8988T (cell line): Measurements from ENCODE around the gene TST.

Experiments used
- DNase-seq: peaks from one replicate; pipeline ENCODE4 v3.0.0; 2011

Gene TST

GRCh38 chr22:37053310-37054055, 34.2 kb upstream of the TST start:
- DNase-seq: no peak

GRCh38 chr22:37052386-37053309, 33.4 kb upstream of the TST start:
- no peak for DNase-seq

- peak; percentile 95 for DNase-seq
These were observed 32.4 kb upstream of the TST start, which contains the start of gene KCTD17 for GRCh38 chr22:37051391-37052385. Gene KCTD17, plus strand, starts transcription at chr22:37051742. Its CDS starts 19 bp downstream, at chr22:37051761.

- DNase-seq: no peak
These were observed 31.7 kb upstream of the TST start for GRCh38 chr22:37050913-37051312.

GRCh38 chr22:37049224-37049623, 30.0 kb upstream of the TST start:
- no peak for DNase-seq

GRCh38 chr22:37048133-37048532, 28.9 kb upstream of the TST start:
- no peak for DNase-seq

GRCh38 chr22:37047006-37047405, 27.8 kb upstream of the TST start:
- DNase-seq: no peak

- DNase-seq: no peak
These were observed 27.3 kb upstream of the TST start for GRCh38 chr22:37046589-37046988.

GRCh38 chr22:37045958-37046357, 26.7 kb upstream of the TST start:
- DNase-seq: no peak

GRCh38 chr22:37044634-37045625, 25.7 kb upstream of the TST start:
- DNase-seq: no peak

GRCh38 chr22:37043828-37044538, 24.7 kb upstream of the TST start:
- peak; percentile 88 for DNase-seq

GRCh38 chr22:37043209-37043827, 24.1 kb upstream of the TST start:
- DNase-seq: no peak

GRCh38 chr22:37039466-37039865, 20.2 kb upstream of the TST start:
- no peak for DNase-seq

- no peak for DNase-seq
These were observed 18.4 kb upstream of the TST start for GRCh38 chr22:37037669-37038068.

- DNase-seq: no peak
These were observed 17.6 kb upstream of the TST start for GRCh38 chr22:37036655-37037377.

- DNase-seq: no peak
These were observed 14.6 kb upstream of the TST start for GRCh38 chr22:37033605-37034430.

- no peak for DNase-seq
These were observed 13.6 kb upstream of the TST start for GRCh38 chr22:37032535-37033460.
